KMS-11 (cell line): ENCODE data around the gene DCUN1D3.

ENCODE experiments used
- H2AFZ ChIP-seq: fragments of 200-600 bp; sonication (generic); 2 replicates; pipeline ENCODE4 v1.6.1; 2016; ENCODE audit warnings: antibody characterized with exemption, mixed run types, low read depth
- H3K27ac ChIP-seq: fragments of 200-600 bp; sonication (generic); 2 replicates; pipeline ENCODE4 v1.6.1; 2016; ENCODE audit warnings: mild to moderate bottlenecking, mixed run types
- H3K27me3 ChIP-seq: fragments of 200-600 bp; sonication (generic); 2 replicates; pipeline ENCODE4 v1.6.1; 2017; ENCODE audit warnings: mild to moderate bottlenecking, low read depth, mixed run types, moderate library complexity; ENCODE audit not compliant: insufficient read depth
- H3K36me3 ChIP-seq: fragments of 200-600 bp; sonication (generic); 2 replicates; pipeline ENCODE4 v1.6.1; 2017; ENCODE audit warnings: mild to moderate bottlenecking, mixed run types; ENCODE audit not compliant: insufficient read depth
- H3K4me1 ChIP-seq: fragments of 200-600 bp; sonication (generic); 2 replicates; pipeline ENCODE4 v1.6.1; 2016; ENCODE audit warnings: mild to moderate bottlenecking, low read depth, mixed run types; ENCODE audit not compliant: poor library complexity, severe bottlenecking
- H3K4me2 ChIP-seq: fragments of 200-600 bp; sonication (generic); 2 replicates; pipeline ENCODE4 v1.7.0; 2016; ENCODE audit warnings: mild to moderate bottlenecking, mixed run types
- H3K4me3 ChIP-seq: fragments of 200-600 bp; sonication (generic); IDR thresholded peaks from 2 replicates; pipeline ENCODE4 v1.6.1; 2017; ENCODE audit warnings: low read depth, low read length, mixed read lengths; ENCODE audit not compliant: insufficient read depth
- H3K79me2 ChIP-seq: fragments of 200-600 bp; sonication (generic); 2 replicates; pipeline ENCODE4 v1.6.1; 2016; ENCODE audit warnings: low read depth, mixed run types; ENCODE audit not compliant: insufficient read depth
- H3K9ac ChIP-seq: fragments of 200-600 bp; sonication (generic); 2 replicates; pipeline ENCODE4 v1.6.1; 2016; ENCODE audit warnings: mild to moderate bottlenecking, mixed run types
- H4K20me1 ChIP-seq: fragments of 200-600 bp; sonication (generic); 2 replicates; pipeline ENCODE4 v1.6.1; 2016; ENCODE audit warnings: mild to moderate bottlenecking, mixed run types; ENCODE audit not compliant: insufficient read depth
- TF ChIP-seq, protein P1 (sequence below): fragments of 200-600 bp; sonication (generic); conservative IDR thresholded peaks from 2 replicates; pipeline ENCODE4 v1.6.1; 2017; ENCODE audit warnings: low read depth, mild to moderate bottlenecking, antibody characterized with exemption, low read length, moderate library complexity, mixed read lengths

Gene DCUN1D3

DNA sequence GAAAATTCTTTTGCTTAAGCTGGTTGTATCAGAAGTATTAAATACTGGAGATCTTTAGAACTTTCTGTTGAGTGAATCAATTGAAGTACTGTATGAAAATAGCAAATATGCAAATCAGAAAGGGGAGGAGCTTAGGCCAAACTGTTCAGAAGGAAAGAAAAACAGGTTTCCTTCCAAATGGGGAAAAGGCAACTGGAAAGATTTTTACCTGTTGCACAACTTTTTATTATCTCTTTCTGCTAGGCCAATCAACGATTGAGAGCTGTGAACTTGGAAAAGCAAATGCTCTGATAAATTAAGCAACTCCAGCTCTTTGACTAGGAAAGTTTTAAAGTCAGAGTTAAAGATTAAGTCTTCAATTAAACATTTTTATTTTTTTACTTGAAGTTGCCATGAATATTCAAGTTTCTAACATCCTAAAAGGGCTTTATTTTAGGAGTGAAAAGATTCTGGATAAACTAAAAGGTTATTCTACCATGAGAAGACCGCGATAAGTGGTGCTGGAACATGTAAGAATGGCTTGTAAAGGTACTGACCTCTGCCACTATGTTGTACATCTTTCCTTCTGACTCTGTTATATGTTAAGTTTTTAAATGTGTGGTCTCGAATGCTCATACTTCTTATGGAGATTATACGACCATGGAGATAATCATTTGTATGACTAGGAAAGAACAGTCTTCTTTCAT is 16.5 kb downstream of the DCUN1D3 start:
- no peaks in the 10 kb centered on the region for H3K4me1 ChIP-seq
- no peak overlapping the region for H3K4me2 ChIP-seq
- H3K36me3 ChIP-seq: no peaks in the 10 kb centered on the region
- no peak overlapping the region for H3K4me3 ChIP-seq
- TF ChIP-seq, protein P1, sequence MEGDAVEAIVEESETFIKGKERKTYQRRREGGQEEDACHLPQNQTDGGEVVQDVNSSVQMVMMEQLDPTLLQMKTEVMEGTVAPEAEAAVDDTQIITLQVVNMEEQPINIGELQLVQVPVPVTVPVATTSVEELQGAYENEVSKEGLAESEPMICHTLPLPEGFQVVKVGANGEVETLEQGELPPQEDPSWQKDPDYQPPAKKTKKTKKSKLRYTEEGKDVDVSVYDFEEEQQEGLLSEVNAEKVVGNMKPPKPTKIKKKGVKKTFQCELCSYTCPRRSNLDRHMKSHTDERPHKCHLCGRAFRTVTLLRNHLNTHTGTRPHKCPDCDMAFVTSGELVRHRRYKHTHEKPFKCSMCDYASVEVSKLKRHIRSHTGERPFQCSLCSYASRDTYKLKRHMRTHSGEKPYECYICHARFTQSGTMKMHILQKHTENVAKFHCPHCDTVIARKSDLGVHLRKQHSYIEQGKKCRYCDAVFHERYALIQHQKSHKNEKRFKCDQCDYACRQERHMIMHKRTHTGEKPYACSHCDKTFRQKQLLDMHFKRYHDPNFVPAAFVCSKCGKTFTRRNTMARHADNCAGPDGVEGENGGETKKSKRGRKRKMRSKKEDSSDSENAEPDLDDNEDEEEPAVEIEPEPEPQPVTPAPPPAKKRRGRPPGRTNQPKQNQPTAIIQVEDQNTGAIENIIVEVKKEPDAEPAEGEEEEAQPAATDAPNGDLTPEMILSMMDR: no peak
- H3K79me2 ChIP-seq: no peaks in the 10 kb centered on the region
- H2AFZ ChIP-seq: no peak overlapping the region
- no peak overlapping the region for H3K9ac ChIP-seq
- no peaks in the 10 kb centered on the region for H4K20me1 ChIP-seq
- no peaks in the 10 kb centered on the region for H3K27me3 ChIP-seq
- no peak overlapping the region for H3K27ac ChIP-seq

DNA sequence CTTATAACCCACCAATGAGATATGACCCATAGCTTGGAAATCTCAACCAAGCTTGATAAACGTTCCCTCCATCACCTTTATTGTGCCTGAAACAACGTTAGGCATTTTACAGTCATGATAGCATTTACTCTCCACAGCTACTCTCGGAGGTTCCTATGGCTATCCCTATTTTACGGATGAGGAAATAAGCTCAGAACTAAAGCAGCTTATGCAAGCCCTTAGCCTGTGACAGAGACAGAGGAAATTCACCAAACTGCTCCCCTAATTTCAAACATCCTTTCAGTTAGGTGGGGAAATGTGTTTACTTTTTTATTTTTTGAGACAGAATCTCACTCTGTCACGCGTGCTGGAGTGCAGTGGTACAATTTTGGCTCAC is 18.7 kb downstream of the DCUN1D3 start:
- no peaks in the 10 kb centered on the region for H3K79me2 ChIP-seq
- TF ChIP-seq, protein P1: no peak

DNA sequence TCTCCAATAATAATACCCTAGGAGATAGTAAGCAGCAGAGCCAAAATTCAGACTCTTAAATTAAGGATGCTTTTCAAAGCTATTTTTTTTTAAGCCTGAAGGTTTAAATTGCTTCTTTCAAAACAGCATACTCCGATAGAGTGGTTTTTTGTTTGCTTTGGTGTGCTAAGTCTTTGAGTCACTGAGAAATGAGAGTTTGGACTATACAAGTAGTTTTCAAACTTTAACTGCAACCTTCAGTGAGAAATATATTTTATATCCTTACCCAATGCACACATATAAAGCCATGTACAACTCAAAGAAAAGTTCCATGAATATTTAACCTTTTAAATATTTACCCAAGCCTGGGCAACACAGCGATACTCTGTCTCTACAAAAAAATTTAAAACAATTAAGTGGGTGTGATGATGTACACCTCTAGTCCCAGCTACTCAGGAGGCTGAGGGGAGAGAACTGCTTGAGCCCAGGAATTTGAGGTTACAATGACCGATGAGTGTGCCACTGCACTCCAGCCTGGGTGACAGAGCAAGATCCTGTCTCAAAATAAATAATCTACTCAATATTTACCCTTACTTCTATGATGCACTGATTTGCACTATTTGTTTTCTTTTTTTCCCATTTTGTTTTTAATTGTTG is 19.2 kb downstream of the DCUN1D3 start:
- Histone ChIP-seq H3K79me2 (no peaks in the 10 kb centered on the region), H3K27ac (no peak overlapping the region), H3K4me1 (peaks cover 4% of the 10 kb centered on the region)

More for the DNA sequence above, 18.7 kb downstream of the DCUN1D3 start:
- no peak overlapping the region for H2AFZ ChIP-seq
- H3K36me3 ChIP-seq: no peaks in the 10 kb centered on the region
- H3K9ac ChIP-seq: no peak overlapping the region
- no peaks in the 10 kb centered on the region for H3K4me1 ChIP-seq
- no peak overlapping the region for H3K27ac ChIP-seq
- no peak overlapping the region for H3K4me3 ChIP-seq
- no peaks in the 10 kb centered on the region for H4K20me1 ChIP-seq
- no peaks in the 10 kb centered on the region; the same call in 1 of the 2 replicates for H3K27me3 ChIP-seq
- H3K4me2 ChIP-seq: no peak overlapping the region

DNA sequence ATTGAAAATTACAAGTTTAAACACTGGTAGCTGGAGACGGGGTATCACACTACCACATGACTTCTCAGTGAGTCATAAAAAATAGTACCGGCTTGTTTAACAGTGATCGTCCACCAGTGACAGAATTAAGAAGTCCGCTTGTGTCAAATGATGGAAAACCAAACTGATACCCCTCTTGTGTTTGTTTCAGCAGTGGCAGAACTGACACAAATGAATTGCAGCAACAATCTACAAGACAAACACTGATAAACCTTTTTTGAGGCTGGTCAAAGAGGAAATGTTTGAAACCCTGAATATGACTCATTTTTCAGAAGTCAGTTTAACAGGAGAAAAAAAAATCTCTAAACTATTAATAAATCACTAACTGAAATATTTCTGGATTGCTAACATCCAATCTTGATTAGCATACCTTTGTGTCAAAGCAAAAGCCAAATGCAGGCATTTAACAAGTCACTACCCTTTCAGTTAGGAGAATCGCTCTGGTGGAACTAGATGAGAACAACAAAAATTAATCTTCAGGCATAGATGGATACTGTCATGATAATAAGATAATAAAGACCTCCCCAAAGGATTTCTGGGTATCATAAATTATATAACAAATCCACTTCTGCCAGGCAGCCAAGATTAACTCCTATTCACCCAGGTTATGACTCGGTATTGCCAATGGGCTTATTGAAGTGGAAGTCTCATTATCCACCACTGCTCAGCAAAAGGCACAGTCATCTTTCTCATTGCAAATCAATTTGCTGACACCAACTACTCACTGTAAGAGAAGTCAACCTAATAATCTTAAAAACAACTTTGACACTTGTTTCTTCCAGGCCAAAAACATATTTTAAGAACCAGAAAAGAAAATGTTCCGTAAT is 20.8 kb downstream of the DCUN1D3 start:
- Histone ChIP-seq H3K4me2 (no peak overlapping the region), H3K4me3 (no peak overlapping the region), H4K20me1 (no peaks in the 10 kb centered on the region), H3K27ac (no peak overlapping the region), H2AFZ (no peak overlapping the region), H3K36me3 (no peaks in the 10 kb centered on the region), H3K79me2 (no peaks in the 10 kb centered on the region), H3K9ac (no peak overlapping the region), H3K4me1 (peaks cover 20% of the 10 kb centered on the region), H3K27me3 (no peaks in the 10 kb centered on the region; the same call in 1 of the 2 replicates)
- TF ChIP-seq, protein P1: no peak

More for the DNA sequence above, 19.2 kb downstream of the DCUN1D3 start:
- H2AFZ ChIP-seq: no peak overlapping the region
- H3K4me3 ChIP-seq: no peak overlapping the region
- H3K27me3 ChIP-seq: no peaks in the 10 kb centered on the region; the same call in 1 of the 2 replicates
- TF ChIP-seq, protein P1: no peak
- no peak overlapping the region for H3K4me2 ChIP-seq
- no peak overlapping the region for H3K9ac ChIP-seq
- no peaks in the 10 kb centered on the region for H3K36me3 ChIP-seq
- H4K20me1 ChIP-seq: no peaks in the 10 kb centered on the region
